Transverse colon (tissue), 4 donors: ENCODE data around the gene TRMT1. TPM values are rescaled to one million over a fixed set of nuclear protein-coding genes. Genes with fewer than 3 reads are reported as not detected.

Experiments
- DNase-seq: peaks from one replicate; pipeline ENCODE4 v3.0.0-alpha.2; 2019
- H3K27ac ChIP-seq, 4 donors: fragments of 200-600 bp; sonication (generic); 2 replicates each; pipeline ENCODE4 v1.5.1; 2016 to 2018; ENCODE audit warnings: inconsistent platforms in 4 of 4
- H3K27me3 ChIP-seq: fragments of 200-600 bp; sonication (generic); 2 replicates; pipeline ENCODE4 v1.5.1; 2017; ENCODE audit warnings: inconsistent platforms
- H3K36me3 ChIP-seq, 4 donors: fragments of 200-600 bp; sonication (generic); 2 replicates each; pipeline ENCODE4 v1.5.1; 2017 to 2019; ENCODE audit warnings: inconsistent platforms in 4 of 4
- H3K4me1 ChIP-seq, 4 donors: fragments of 200-600 bp; sonication (generic); 2 replicates each; pipeline ENCODE4 v1.5.1; 2017 to 2020; ENCODE audit warnings: inconsistent platforms in 4 of 4
- H3K4me3 ChIP-seq, 4 donors: fragments of 200-600 bp; sonication (generic); 1 replicate in 1 of 4; 2 replicates in 3 of 4; pipeline versions ENCODE4 v1.5.1 to v1.6.1; 2017 to 2019; ENCODE audit warnings: inconsistent platforms in 4 of 4
- H3K9me3 ChIP-seq, 2 donors: fragments of 200-600 bp; sonication (generic); 2 replicates each; pipeline ENCODE4 v1.5.1; 2017 to 2019; ENCODE audit warnings: inconsistent platforms in 2 of 2
- EP300 ChIP-seq: sonication (generic); formaldehyde crosslinking; IDR thresholded peaks from one replicate; pipeline ENCODE4 v1.6.1; 2017; ENCODE audit warnings: antibody characterized with exemption, low read depth
- POLR2A ChIP-seq: fragments of 450-650 bp; IDR thresholded peaks from one replicate; pipeline ENCODE4 v1.6.1; 2016; ENCODE audit warnings: antibody characterized with exemption, mild to moderate bottlenecking, moderate library complexity
- POLR2AphosphoS5 ChIP-seq, 3 donors: sonication (generic); formaldehyde crosslinking; IDR thresholded peaks; one replicate each; pipeline ENCODE4 v1.6.1; 2016; ENCODE audit warnings: antibody characterized with exemption in 3 of 3
- WGBS, 2 donors: methylation state at CpG; one replicate each; pipeline ENCODE4 v1.1.5; 2018; ENCODE audit warnings: low coverage in 1 of 2; 5-methylcytosine and 5-hydroxymethylcytosine counted together
- in situ Hi-C, 4 donors: fragments of 200-750 bp; cut with MboI; loops; one replicate each; pipeline versions ENCODE4 v1.15.0 to v1.15.1; 2017; ENCODE audit warnings: low sequenced_read_pairs in 3 of 4, low pct_ligation_motif_present in 1 of 4, low pct_unique_long_range_greater_than_20kb in 1 of 4
- intact Hi-C: fragments of 100-400 bp; cut with DNase I; formaldehyde crosslinking; loops from one replicate; pipeline ENCODE4 v1.15.1; 2023; ENCODE audit warnings: low total_unique reads
- total RNA-seq, 4 donors: library from RNA; depleted of rRNA; stranded (reverse); fragments of >200 nt; gene quantifications; one replicate each; pipeline ENCODE4 v1.1.0, GENCODE V29; 2016
- TF ChIP-seq, protein P1 (sequence below), 5 experiments: fragments of 200-600 bp in 3 of 5; fragments of 450-650 bp in 2 of 5; sonication (generic) in 3 of 5; IDR thresholded peaks; 1 replicate in 2 of 5; 2 replicates in 3 of 5; pipeline ENCODE4 v1.5.1; 2016 to 2017; ENCODE audit warnings: antibody characterized with exemption in 5 of 5, inconsistent platforms in 3 of 5, mild to moderate bottlenecking in 2 of 5, moderate library complexity in 1 of 5

TRMT1 gene
- total RNA-seq, 4 donors from 2014 or later: 26.6 to 199 (median 60.7) TPM

DNA sequence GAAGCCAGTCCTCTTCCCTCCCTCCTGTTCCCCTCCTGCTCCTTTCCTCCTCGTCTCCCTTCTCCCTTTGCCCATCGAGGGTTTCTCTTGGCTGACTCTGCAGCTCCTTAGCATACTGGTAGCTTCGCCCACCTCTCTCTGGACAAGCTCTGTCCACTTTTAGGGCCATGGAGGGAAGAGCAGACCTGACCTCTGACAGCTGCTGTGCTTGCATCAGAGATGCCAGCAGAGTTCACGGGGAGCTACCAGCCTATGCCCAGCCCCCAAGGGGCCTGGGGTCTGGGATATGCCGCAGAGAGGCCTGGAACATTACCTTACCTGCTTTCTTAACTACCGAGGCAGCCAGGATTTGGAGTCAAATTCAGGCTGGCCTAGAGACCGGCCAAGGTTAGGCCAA is 33.5 kb downstream of the TRMT1 start:
- 65% methylated on average over 7 of the region's 7 CpGs; no CpG with 5 or more reads in 1 of the 2 donors for WGBS, 2 donors
- in situ Hi-C loops: loop anchor here in 3 of 4 donors (10.0 to 25.0 kb wide), 2 partner anchors 96 to 98 kb away; partner anchors contain the start of gene NFIX (in 1 of the 3)
- H3K27ac ChIP-seq: peak overlapping the region in 2 of 4 donors; percentile 27 to 65

DNA sequence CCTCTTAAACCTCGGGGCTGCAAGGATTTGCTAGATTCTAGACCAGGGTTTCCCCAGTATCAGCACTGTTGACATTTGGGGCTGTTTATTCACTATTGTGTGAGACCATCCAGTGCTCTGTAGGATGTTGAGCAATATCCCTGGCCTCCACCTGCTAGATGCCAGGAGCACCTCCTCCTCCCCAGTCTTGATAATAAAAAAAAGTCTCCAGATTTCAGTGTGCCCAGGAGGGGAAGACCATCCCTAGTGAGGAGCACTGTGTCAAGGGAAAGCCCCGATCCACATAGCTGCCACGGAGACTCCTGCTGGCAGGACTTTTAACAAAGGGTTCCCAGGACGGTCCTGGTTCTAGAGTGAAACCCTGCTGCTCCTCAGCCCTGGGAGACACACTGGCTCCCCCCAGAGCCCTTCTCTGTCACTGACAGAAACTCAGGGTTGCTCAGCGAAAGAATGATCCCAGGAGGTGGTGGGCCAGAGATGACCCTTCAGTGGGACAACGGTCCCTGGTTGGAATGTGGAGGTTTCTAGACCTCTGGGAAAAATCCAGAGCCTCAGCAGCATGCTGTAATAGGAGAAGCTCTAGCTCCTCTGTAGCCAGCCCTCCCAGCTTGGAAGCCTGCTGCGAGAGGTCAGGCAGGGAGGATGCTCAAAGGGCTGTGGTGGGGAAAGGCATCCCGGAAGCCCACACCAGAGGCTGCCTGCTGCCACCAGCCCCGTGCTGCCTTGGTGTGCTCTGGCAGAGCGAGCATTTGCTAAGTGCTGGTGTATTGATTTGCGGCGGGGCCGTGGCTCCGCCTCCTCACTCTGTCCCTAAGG is 34.1 kb downstream of the TRMT1 start:
- H3K4me1 ChIP-seq: peaks cover 34 to 41% (median 38%) of the 10 kb centered on the region in 4 donors
- H3K9me3 ChIP-seq: no peaks in the 10 kb centered on the region
- H3K36me3 ChIP-seq: no peaks in the 10 kb centered on the region
- H3K27ac ChIP-seq: peak overlapping the region; percentile 10 to 65 (median 33)
- intact Hi-C loops: no loop called here
- TF ChIP-seq POLR2A: no peak
- TF ChIP-seq, protein P1, sequence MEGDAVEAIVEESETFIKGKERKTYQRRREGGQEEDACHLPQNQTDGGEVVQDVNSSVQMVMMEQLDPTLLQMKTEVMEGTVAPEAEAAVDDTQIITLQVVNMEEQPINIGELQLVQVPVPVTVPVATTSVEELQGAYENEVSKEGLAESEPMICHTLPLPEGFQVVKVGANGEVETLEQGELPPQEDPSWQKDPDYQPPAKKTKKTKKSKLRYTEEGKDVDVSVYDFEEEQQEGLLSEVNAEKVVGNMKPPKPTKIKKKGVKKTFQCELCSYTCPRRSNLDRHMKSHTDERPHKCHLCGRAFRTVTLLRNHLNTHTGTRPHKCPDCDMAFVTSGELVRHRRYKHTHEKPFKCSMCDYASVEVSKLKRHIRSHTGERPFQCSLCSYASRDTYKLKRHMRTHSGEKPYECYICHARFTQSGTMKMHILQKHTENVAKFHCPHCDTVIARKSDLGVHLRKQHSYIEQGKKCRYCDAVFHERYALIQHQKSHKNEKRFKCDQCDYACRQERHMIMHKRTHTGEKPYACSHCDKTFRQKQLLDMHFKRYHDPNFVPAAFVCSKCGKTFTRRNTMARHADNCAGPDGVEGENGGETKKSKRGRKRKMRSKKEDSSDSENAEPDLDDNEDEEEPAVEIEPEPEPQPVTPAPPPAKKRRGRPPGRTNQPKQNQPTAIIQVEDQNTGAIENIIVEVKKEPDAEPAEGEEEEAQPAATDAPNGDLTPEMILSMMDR (IDR thresholded peaks at IDR 0.05): peak in 1 of 5 experiments; percentile 6
- 71% methylated on average over 14 of the region's 14 CpGs; no CpG with 5 or more reads in 1 of the 2 donors for WGBS, 2 donors
- H3K27me3 ChIP-seq: no peaks in the 10 kb centered on the region
- no peak for DNase-seq
- in situ Hi-C loops: loop anchor here in 3 of 4 donors (10.0 to 25.0 kb wide), 2 partner anchors 95 to 98 kb away; partner anchors contain the start of gene NFIX (in 1 of the 3)
- no peak overlapping the region for H3K4me3 ChIP-seq

More for the DNA sequence above, 33.5 kb downstream of the TRMT1 start:
- no peak overlapping the region for H3K4me3 ChIP-seq
- intact Hi-C loops: no loop called here
- H3K4me1 ChIP-seq: peaks cover 28 to 35% (median 32%) of the 10 kb centered on the region in 4 donors
- H3K27me3 ChIP-seq: no peaks in the 10 kb centered on the region
- no peak for DNase-seq
- H3K9me3 ChIP-seq: no peaks in the 10 kb centered on the region
- H3K36me3 ChIP-seq: no peaks in the 10 kb centered on the region
- TF ChIP-seq POLR2AphosphoS5 (IDR thresholded peaks at IDR 0.05): no peak
- TF ChIP-seq EP300: no peak

DNA sequence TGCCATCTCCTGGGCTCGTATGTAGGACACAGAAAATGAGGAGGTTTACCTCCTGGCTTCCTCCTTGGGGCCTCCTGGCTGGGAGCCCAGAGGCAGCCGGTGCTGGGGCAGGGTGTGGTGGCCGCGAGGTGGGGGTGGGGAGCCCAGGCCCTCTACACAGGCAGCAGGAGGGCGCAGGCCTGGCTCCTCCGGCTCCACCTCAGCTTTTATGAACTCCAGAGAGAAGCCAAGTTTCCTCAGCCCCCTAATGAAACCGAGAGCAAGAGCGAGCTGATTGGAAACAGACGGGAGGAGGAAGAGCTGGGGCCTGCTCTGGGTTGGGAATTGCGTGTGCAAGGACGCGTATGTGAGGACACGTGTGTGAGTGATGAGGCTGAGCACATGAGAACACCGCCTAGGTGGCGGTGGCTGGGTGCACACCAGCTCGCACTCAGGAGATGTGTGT is 37.0 kb downstream of the TRMT1 start:
- TF ChIP-seq EP300 (no peak), POLR2AphosphoS5 (IDR thresholded peaks at IDR 0.05) (peak; percentile 29 to 58 (median 46)), POLR2A (no peak)
- TF ChIP-seq, protein P1 (IDR thresholded peaks at IDR 0.05): no peak
- Histone ChIP-seq H3K27me3 (no peaks in the 10 kb centered on the region), H3K4me3 (no peak overlapping the region), H3K27ac (peak overlapping the region; percentile 83 to 91 (median 88)), H3K4me1 (peaks cover 41 to 47% (median 43%) of the 10 kb centered on the region in 4 donors), H3K36me3 (no peaks in the 10 kb centered on the region), H3K9me3 (no peaks in the 10 kb centered on the region)
- WGBS, 2 donors: 34% methylated on average over 16 of the region's 16 CpGs; no CpG with 5 or more reads in 1 of the 2 donors
- DNase-seq: peak; percentile 80
- in situ Hi-C loops: loop anchor here in 1 of 4 donors (25.0 kb wide), 1 partner anchor 92 kb away; the partner anchor contains the start of gene NFIX
- intact Hi-C loops: no loop called here

DNA sequence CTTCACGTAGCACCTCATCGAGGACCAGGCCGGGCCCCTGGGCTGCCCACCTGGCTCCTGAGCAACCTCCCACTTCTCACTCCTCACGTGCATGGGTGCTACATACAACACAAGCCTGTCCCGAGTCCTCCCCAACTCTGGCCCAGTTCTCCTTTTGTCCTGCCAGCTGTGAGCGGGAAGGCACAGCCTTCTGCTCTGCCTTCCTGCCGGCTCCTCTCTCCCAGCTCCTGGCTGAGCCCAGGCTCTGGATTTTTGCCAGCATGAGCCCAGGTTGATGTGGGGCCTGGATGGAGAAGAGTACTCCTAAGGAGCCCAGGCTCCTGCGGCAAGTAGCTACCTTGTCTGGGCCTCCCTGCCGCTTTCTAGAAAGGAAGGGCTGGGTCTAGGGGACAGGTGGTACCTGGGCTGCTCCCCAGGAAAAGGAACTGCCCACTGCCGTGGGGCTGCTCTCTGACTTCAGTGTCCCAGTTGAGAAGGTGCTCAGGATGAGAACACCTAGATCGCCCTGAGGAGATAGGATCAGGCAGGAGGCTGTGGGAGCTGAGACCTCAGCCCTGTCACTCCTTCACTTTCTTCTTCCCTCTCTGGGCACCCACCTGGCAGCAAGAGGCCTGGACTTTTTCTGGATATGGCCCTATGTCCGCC is 37.5 kb downstream of the TRMT1 start:
- 45% methylated on average over 12 of the region's 12 CpGs; no CpG with 5 or more reads in 1 of the 2 donors for WGBS, 2 donors
- Histone ChIP-seq H3K27me3 (no peaks in the 10 kb centered on the region), H3K4me3 (no peak overlapping the region), H3K9me3 (no peaks in the 10 kb centered on the region), H3K27ac (peak overlapping the region; percentile 83 to 91 (median 88)), H3K4me1 (peaks cover 41 to 47% (median 43%) of the 10 kb centered on the region in 4 donors), H3K36me3 (peaks cover 0 to 1% (median 0%) of the 10 kb centered on the region in 4 donors)
- intact Hi-C loops (no loop called here), in situ Hi-C loops (loop anchor here in 1 of 4 donors (25.0 kb wide), 1 partner anchor 92 kb away; the partner anchor contains the start of gene NFIX)
- peak; percentile 64 for DNase-seq
- TF ChIP-seq POLR2AphosphoS5 (IDR thresholded peaks at IDR 0.05): peak in 1 of 3 donors; percentile 43
- TF ChIP-seq, protein P1 (IDR thresholded peaks at IDR 0.05): no peak
